Head of caudate nucleus (tissue), 42 donors: Measurements from ENCODE around the gene SLC29A4.
"Not testable (repeated sequence)": the region's sequence is repeated elsewhere in the genome, so short reads cannot be mapped to it uniquely, and the experiment has no call there.

Experiments used
- DNase-seq, 42 donors: peaks; one replicate each; pipeline versions ENCODE4 v3.0.0 to v3.0.0-alpha.2; 2020 to 2021; ENCODE audit warnings: mixed read lengths in 7 of 42
- intact Hi-C: fragments of 100-400 bp; cut with DNase I; formaldehyde crosslinking; loops from one replicate; pipeline ENCODE4 v1.15.0; 2022

SLC29A4 gene

GRCh38 chr7:5270788-5271187, 12.0 kb upstream of the SLC29A4 start:
- DNase-seq, result no peak
- intact Hi-C loops, result no loop called here

GRCh38 chr7:5273831-5274405, 8.8 kb upstream of the SLC29A4 start:
- intact Hi-C loops, DNase-seq: not testable (repeated sequence)

- no peak for DNase-seq
- intact Hi-C loops, result no loop called here
Measured at GRCh38 chr7:5274441-5274840, 8.3 kb upstream of the SLC29A4 start.

GRCh38 chr7:5274985-5275431, 7.7 kb upstream of the SLC29A4 start:
- DNase-seq, intact Hi-C loops: not testable (repeated sequence)

GRCh38 chr7:5275510-5275909, 7.2 kb upstream of the SLC29A4 start:
- DNase-seq, result peak in 1 of 42 donors; percentile 15
- intact Hi-C loops, result not testable (repeated sequence)

- intact Hi-C loops, DNase-seq: not testable (repeated sequence)
Measured at GRCh38 chr7:5276123-5276522, 6.6 kb upstream of the SLC29A4 start.

- no peak for DNase-seq
- intact Hi-C loops, result no loop called here
Measured at GRCh38 chr7:5276611-5277010, 6.1 kb upstream of the SLC29A4 start.

- no peak for DNase-seq
- intact Hi-C loops, result no loop called here
Measured at GRCh38 chr7:5278766-5279165, 4.0 kb upstream of the SLC29A4 start.

GRCh38 chr7:5279734-5280133, 3.0 kb upstream of the SLC29A4 start:
- intact Hi-C loops, result no loop called here
- DNase-seq, result no peak

- DNase-seq, intact Hi-C loops: not testable (repeated sequence)
Measured at GRCh38 chr7:5281598-5282500, 894 bp upstream of the SLC29A4 start.

GRCh38 chr7:5283421-5284303, 919 bp downstream of the SLC29A4 start:
- intact Hi-C loops, result no loop called here

GRCh38 chr7:5284304-5285281, 1.9 kb downstream of the SLC29A4 start:
- peak; percentile 21 to 79 (median 66) for DNase-seq
- intact Hi-C loops, result no loop called here

More at GRCh38 chr7:5283421-5284303, 919 bp downstream of the SLC29A4 start:
- no peak for DNase-seq

GRCh38 chr7:5286933-5287332, 4.2 kb downstream of the SLC29A4 start:
- intact Hi-C loops, result no loop called here
- no peak for DNase-seq

- intact Hi-C loops, DNase-seq: not testable (repeated sequence)
Measured at GRCh38 chr7:5287373-5287772, 4.6 kb downstream of the SLC29A4 start.

GRCh38 chr7:5287802-5288201, 5.1 kb downstream of the SLC29A4 start:
- intact Hi-C loops, result no loop called here
- DNase-seq, result no peak

- intact Hi-C loops, DNase-seq: not testable (repeated sequence)
Measured at GRCh38 chr7:5288560-5288959, 5.8 kb downstream of the SLC29A4 start.

- intact Hi-C loops, result no loop called here
Measured at GRCh38 chr7:5289355-5289754, 6.6 kb downstream of the SLC29A4 start.

GRCh38 chr7:5291301-5291700, 8.6 kb downstream of the SLC29A4 start:
- intact Hi-C loops, result no loop called here
- DNase-seq, result no peak

More at GRCh38 chr7:5289355-5289754, 6.6 kb downstream of the SLC29A4 start:
- no peak for DNase-seq
